ENCODE data around the gene ACSL4. TPM values are rescaled to one million over a fixed set of nuclear protein-coding genes. Genes with fewer than 3 reads are reported as not detected.

Gene ACSL4
- total RNA-seq, 1 experiment from 2014 or later, result 55.2 TPM

DNA sequence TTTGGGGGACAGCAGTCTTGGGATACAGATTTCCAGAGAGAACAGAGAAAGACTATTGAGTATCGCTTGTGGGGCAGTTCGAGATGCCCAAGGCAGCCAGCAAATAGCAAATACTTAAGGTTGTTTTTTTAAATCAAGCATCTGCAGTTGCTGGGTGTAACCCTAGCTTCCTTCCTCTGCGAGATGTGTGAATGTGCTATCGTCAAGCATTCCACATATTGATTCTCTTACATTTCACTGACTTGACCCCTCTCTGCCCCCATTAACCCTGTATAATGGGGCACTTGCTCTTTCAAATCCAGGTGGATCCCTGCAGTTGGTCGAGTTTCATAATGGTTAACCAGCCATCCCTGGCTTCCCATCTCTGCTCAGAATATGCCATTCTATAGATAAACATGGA, 131.6 kb downstream of the ACSL4 start:
- DNase-seq (ENCODE audit: low read depth, low spot score) (no peak), ATAC-seq (no peak)
- TF ChIP-seq, protein P1, sequence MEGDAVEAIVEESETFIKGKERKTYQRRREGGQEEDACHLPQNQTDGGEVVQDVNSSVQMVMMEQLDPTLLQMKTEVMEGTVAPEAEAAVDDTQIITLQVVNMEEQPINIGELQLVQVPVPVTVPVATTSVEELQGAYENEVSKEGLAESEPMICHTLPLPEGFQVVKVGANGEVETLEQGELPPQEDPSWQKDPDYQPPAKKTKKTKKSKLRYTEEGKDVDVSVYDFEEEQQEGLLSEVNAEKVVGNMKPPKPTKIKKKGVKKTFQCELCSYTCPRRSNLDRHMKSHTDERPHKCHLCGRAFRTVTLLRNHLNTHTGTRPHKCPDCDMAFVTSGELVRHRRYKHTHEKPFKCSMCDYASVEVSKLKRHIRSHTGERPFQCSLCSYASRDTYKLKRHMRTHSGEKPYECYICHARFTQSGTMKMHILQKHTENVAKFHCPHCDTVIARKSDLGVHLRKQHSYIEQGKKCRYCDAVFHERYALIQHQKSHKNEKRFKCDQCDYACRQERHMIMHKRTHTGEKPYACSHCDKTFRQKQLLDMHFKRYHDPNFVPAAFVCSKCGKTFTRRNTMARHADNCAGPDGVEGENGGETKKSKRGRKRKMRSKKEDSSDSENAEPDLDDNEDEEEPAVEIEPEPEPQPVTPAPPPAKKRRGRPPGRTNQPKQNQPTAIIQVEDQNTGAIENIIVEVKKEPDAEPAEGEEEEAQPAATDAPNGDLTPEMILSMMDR (IDR thresholded peaks at IDR 0.05), result no peak
- TF ChIP-seq SIN3A (IDR thresholded peaks at IDR 0.05; ENCODE audit: borderline replicate concordance, insufficient read depth, low read depth, low read length) (no peak), TCF7L2 (IDR thresholded peaks at IDR 0.05; ENCODE audit: low read depth, low read length) (no peak), POLR2AphosphoS5 (IDR thresholded peaks at IDR 0.05; ENCODE audit: low read depth, low read length) (no peak)
- TF ChIP-seq, protein P2, sequence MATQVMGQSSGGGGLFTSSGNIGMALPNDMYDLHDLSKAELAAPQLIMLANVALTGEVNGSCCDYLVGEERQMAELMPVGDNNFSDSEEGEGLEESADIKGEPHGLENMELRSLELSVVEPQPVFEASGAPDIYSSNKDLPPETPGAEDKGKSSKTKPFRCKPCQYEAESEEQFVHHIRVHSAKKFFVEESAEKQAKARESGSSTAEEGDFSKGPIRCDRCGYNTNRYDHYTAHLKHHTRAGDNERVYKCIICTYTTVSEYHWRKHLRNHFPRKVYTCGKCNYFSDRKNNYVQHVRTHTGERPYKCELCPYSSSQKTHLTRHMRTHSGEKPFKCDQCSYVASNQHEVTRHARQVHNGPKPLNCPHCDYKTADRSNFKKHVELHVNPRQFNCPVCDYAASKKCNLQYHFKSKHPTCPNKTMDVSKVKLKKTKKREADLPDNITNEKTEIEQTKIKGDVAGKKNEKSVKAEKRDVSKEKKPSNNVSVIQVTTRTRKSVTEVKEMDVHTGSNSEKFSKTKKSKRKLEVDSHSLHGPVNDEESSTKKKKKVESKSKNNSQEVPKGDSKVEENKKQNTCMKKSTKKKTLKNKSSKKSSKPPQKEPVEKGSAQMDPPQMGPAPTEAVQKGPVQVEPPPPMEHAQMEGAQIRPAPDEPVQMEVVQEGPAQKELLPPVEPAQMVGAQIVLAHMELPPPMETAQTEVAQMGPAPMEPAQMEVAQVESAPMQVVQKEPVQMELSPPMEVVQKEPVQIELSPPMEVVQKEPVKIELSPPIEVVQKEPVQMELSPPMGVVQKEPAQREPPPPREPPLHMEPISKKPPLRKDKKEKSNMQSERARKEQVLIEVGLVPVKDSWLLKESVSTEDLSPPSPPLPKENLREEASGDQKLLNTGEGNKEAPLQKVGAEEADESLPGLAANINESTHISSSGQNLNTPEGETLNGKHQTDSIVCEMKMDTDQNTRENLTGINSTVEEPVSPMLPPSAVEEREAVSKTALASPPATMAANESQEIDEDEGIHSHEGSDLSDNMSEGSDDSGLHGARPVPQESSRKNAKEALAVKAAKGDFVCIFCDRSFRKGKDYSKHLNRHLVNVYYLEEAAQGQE (IDR thresholded peaks at IDR 0.05; ENCODE audit: insufficient read depth in 1 of 2, low read depth in 2 of 2, low read length in 1 of 2), result no peak
- no peak overlapping the region for H3K27ac ChIP-seq (ENCODE audit: low read length)
- intact Hi-C loops (cut with micrococcal nuclease; ENCODE audit: unreplicated experiment) (no loop called here), in situ Hi-C loops (cut with HindIII; ENCODE audit: low pct_unique_long_range_greater_than_20kb, low sequenced_read_pairs) (no loop called here)
- no peaks in the 10 kb centered on the region for H3K36me3 ChIP-seq (ENCODE audit: control insufficient read depth, insufficient read depth, low read length)
- POLR2A ChIA-PET, result no interaction called here
- no TSS peak for BruUV-seq (replicated peaks)
- no peaks in the 10 kb centered on the region for H3K4me1 ChIP-seq (ENCODE audit: control insufficient read depth, insufficient read depth, low read length)
- H3K4me3 ChIP-seq (ENCODE audit: low read depth in 2 of 2, low read length in 2 of 2), result no peak overlapping the region
- no peaks in the 10 kb centered on the region for H3K9me3 ChIP-seq (ENCODE audit: control insufficient read depth, insufficient read depth, low read depth, low read length)
- CTCF ChIA-PET, result no interaction called here
- H3K27me3 ChIP-seq (ENCODE audit: control insufficient read depth, insufficient read depth, low read length), result no peaks in the 10 kb centered on the region

DNA sequence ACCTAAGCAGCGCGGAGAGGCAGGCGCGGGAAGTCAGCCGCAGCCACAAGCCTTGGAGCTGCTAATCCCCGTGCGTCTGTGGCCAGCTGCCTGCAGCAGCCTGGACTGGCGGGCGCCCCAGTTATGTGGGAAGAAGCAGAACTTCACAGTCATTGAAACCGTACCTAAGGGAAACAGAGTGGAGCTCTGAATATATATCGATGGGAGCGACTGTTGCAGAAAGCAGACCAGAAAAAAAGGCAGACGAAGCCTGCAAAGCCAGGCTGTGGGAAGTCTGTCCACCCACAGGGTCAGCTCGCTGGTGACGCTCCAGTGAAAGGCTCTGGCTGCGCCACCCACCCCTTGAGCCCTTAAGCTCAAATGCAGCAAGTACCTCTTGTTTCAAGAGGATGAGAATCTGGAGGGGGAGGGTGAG, 132.8 kb downstream of the ACSL4 start:
- in situ Hi-C loops (cut with HindIII; ENCODE audit: low pct_unique_long_range_greater_than_20kb, low sequenced_read_pairs) (no loop called here), intact Hi-C loops (cut with micrococcal nuclease; ENCODE audit: unreplicated experiment) (no loop called here)
- Histone ChIP-seq H3K9me3 (ENCODE audit: control insufficient read depth, insufficient read depth, low read depth, low read length) (no peaks in the 10 kb centered on the region), H3K4me1 (ENCODE audit: control insufficient read depth, insufficient read depth, low read length) (no peaks in the 10 kb centered on the region), H3K36me3 (ENCODE audit: control insufficient read depth, insufficient read depth, low read length) (no peaks in the 10 kb centered on the region), H3K27ac (ENCODE audit: low read length) (no peak overlapping the region), H3K4me3 (ENCODE audit: low read depth in 2 of 2, low read length in 2 of 2) (no peak overlapping the region), H3K27me3 (ENCODE audit: control insufficient read depth, insufficient read depth, low read length) (no peaks in the 10 kb centered on the region)
- ATAC-seq (no peak), DNase-seq (ENCODE audit: low read depth, low spot score) (no peak)
- ChIA-PET POLR2A (no interaction called here), CTCF (interaction anchor here (0.6 kb wide), 1 partner anchor 192 kb away, joined by 3 read pairs; no protein-coding TSS in a partner anchor)
- BruUV-seq (replicated peaks), result no TSS peak
- TF ChIP-seq, protein P1 (IDR thresholded peaks at IDR 0.05), result no peak
- TF ChIP-seq SIN3A (IDR thresholded peaks at IDR 0.05; ENCODE audit: borderline replicate concordance, insufficient read depth, low read depth, low read length) (no peak), POLR2AphosphoS5 (IDR thresholded peaks at IDR 0.05; ENCODE audit: low read depth, low read length) (no peak), TCF7L2 (IDR thresholded peaks at IDR 0.05; ENCODE audit: low read depth, low read length) (no peak)
- TF ChIP-seq, protein P2 (IDR thresholded peaks at IDR 0.05; ENCODE audit: insufficient read depth in 1 of 2, low read depth in 2 of 2, low read length in 1 of 2), result no peak

Data from Panc1 (cell line).